M059J (cell line): ENCODE results near the gene CT45A1. TPM values are rescaled to one million over a fixed set of nuclear protein-coding genes. Genes with fewer than 3 reads are reported as not detected.
"Not testable (repeated sequence)": the region's sequence is repeated elsewhere in the genome, so short reads cannot be mapped to it uniquely, and the experiment has no call there.

ENCODE experiments used
- DNase-seq: peaks from one replicate; pipeline ENCODE4 v3.0.0-alpha.2; 2012; ENCODE audit warnings: low read depth
- total RNA-seq: library from RNA; depleted of rRNA; stranded (reverse); fragments of >200 nt; shearing (Covaris generic); gene quantifications from 2 replicates; pipeline ENCODE4 v1.2.3, GENCODE V29; 2014; rRNA removed

Gene CT45A1
- total RNA-seq = not detected in 2 replicates

DNA sequence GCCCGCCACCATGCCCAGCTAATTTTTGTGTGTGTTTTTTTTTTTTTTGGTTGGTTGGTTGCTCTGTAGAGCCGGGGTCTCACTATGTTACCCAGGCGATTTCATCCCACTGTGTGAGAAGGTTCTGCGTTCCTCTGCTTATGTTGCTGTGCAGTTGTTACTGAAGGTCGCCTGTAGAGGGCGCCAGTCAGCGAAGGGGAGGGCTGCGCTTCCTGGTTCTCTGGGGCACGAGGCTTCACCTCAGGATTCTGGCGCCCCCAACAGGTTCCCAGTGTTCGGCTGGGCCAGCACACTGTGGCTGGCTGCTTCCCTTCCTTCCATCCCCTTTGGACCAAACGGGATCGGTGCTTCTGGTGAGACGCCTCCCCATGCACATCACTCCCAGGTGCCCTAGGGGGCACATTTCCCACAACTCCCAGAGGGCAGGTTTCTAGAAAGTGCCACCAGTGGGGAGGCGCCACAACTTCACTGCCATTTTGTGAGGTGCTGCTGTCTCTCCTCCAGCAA is at the start of gene CT45A1:
Gene CT45A1, plus strand, starts transcription at position 457 of the 507 bp plus-strand sequence. CDS start 5,302 bp downstream, outside the sequence.
- DNase-seq = not testable (repeated sequence)

- DNase-seq = not testable (repeated sequence)
Observed at GRCh38 chrX:135672979-135673378, 40.5 kb upstream of the CT45A1 start.

DNA sequence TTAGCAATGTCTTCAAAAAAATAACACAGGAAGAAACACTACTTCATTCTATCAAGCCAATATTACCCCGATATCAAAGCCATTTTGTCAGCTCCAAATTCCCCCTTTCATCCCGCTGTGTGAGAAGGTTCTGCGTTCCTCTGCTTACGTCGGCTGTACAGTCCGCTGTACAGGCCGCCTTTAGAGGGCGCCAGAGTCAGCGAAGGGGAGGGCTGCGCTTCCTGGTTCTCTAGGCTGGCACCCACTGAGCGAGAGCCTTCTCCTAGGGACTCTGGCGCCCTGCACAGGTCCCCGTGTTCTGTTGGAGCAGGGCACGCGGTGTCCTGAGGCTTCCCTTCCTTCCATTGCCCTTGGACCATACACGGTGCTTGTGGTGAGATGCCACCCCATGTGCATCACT is 25.3 kb upstream of the CT45A1 start:
- no peak for DNase-seq

DNA sequence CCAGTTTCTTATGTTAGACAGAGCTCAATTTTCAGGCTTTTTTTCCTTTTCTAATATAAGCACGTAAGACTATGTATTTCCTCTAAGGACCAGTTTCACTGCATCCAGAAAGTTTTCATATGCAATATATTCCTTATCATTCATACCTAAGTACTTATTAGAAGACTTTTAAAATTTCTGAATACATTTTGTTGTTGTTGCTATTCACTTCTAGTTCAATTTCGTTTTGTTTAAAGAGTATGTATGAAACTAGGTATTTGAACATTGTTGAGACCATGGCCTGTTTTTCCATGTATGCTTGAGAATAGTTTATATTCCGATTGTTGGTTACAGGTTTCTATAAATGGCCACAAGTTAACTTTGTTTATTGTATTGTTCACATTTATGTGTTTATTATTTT is 18.0 kb upstream of the CT45A1 start:
- no peak for DNase-seq

DNA sequence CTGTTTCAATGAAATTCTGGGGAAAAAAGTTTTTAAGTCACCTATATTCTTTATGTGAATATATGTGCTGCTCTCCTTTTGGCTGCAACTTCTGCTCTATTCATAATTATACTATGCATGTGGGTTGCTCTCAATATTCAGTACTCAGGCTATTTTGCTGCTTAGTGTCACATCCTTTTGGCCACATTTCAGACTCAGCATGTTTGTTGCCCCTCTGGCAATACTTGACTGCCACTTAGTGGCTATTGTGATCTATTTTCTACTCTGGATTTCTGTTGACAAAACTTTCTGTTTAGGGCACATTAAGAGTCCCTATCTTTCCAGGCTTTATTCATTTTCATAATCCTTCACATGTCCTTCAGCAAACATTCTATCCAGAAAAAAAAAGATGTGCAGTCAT is 15.8 kb upstream of the CT45A1 start:
- no peak for DNase-seq

DNA sequence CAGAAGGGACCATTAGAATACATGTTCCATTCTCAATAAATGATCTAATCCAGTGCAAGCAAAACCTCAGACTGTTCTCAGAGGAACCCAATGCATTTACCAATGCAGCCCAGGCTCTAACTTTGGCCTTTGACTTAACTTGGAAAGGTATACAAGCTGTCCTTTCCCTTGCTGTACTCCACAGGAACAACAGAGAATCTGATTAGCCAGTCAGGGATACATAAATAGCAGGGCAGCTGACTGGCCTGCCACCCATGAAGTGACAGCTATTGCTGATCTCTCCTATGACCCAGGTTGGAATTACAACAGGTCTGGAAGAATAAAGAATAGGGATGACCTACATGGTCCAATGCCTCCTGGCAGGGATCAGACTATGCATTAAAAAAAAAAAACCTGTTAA is 14.5 kb upstream of the CT45A1 start:
- DNase-seq = no peak

DNA sequence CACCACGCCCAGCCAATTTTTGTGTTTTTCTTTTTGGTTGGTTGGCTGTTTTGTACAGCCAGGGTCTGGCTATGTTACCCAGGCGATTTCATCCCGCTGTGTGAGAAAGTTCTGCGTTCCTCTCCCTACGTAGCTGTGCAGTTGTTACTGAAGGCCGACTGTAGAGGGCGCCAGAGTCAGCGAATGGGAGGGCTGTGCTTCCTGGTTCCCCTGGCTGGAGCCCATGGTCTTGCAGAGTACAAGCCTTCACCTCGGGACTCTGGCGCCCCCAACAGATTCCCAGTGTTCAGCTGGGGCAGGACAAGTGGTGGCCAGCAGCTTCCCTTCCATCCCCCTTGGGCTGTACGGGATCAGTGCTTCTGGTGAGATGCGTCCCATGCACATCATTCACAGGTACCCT is 5.6 kb upstream of the CT45A1 start:
- peak; percentile 18 for DNase-seq

- DNase-seq = no peak
Observed at GRCh38 chrX:135713795-135714194, 356 bp downstream of the CT45A1 start.

DNA sequence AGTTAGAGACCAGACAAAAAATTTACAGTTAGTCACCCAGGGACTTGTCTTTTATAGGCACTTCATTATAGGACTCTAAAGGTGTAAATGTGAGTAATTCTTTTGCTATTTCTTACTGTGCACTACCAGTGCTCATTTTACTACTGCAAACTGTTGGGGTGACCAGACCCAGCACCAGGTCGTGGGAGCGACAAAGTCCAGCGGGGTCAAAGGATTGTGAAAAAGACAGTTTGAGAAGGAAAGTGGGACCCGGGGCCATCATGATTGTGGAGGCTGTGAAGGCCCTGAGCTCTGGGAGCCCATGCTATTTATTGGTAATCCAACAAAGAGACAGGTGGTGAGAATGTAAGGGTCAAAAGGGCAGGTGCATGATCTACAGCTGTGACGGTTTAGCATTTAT is 21.2 kb downstream of the CT45A1 start:
- not testable (repeated sequence) for DNase-seq

GRCh38 chrX:135737366-135738071 is 24.1 kb downstream of the CT45A1 start:
- peak; percentile 24 for DNase-seq

DNA sequence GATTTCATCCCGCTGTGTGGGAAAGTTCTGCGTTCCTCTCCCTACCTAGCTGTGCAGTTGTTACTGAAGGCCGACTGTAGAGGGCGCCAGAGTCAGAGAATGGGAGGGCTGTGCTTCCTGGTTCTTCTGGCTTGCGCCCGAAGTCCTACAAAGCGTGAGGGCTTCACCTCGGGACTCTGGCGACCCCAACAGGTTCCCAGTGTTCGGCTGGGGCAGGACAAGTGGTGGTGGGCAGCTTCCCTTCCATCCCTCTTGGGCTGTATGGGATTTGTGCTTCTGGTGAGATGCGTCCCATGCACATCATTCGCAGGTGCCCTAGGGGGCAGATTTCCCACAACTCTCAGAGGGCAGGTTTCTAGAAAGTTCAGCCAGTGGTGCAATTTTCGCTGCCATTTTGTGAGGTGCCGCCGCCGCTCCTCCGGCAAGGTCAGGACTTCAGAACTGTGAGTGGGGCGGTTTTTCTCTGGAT is 27.3 kb downstream of the CT45A1 start:
- DNase-seq = peak; percentile 44

DNA sequence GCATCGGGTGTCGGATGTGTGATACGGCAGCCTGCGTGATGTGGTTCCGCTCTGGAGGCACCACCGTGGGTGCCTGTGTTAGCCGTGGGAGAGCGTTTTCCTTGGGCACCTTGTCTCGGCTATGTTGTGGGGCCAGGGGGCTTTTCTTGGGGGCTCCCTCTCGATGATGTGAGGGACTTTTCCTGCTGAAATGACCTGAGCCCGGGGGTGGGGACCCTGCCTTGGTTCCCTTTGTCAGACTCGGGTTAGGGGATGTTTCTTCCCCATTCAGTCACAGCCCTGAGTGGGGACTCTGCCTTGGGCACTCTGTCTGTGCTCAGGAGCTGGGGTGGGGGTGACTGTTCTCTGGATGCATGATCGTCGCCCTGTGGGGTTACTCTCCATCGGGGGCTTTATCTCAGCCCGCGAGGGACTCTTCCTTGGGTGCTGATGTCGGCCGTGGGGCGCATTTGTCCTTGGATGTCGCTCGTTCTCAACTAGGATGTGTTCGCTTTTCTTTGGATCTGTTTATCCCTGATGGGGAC is 27.8 kb downstream of the CT45A1 start:
- DNase-seq = no peak

- DNase-seq = not testable (repeated sequence)
Observed at GRCh38 chrX:135744739-135745138, 31.3 kb downstream of the CT45A1 start.

DNA sequence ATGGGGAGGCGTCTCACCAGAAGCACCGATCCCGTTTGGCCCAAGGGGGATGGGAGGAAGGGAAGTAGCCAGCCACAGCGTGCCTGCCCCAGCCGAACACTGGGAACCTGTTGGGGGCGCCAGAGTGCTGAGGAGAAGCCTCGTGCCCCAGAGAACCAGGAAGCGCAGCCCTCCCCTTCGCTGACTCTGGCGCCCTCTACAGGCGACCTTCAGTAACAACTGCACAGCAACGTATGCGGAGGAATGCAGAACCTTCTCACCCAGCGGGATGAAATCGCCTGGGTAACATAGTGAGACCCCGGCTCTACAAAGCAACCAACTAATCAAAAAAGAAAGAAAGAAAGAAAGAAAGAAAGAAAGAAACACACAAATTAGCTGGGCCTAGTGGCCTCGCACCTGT is 54.7 kb downstream of the CT45A1 start, which contains the start of gene CT45A3:
Gene CT45A3, minus strand, starts transcription at position 101 of the 400 bp plus-strand sequence. CDS start 3,747 bp downstream, outside the sequence.
- not testable (repeated sequence) for DNase-seq

Other genes with a start within 250 kb of the CT45A1 start
- gene INTS6L, start 193.0 kb upstream of the CT45A1 start, total RNA-seq = 4.7 and 5.8 TPM in 2 replicates
- 0.37 TPM in 1 of 2 replicates, not detected in the other for gene CT45A3, start 54.6 kb downstream of the CT45A1 start, total RNA-seq
- gene CT45A5, start 71.9 kb downstream of the CT45A1 start, total RNA-seq = not detected in 2 replicates
- gene CT45A6, start 89.1 kb downstream of the CT45A1 start, total RNA-seq = not detected in 2 replicates
- gene CT45A2, start 106.4 kb downstream of the CT45A1 start, total RNA-seq = not detected in 2 replicates
- not detected in 2 replicates for gene CT45A7, start 123.6 kb downstream of the CT45A1 start, total RNA-seq
- not detected in 2 replicates for gene CT45A8, start 140.9 kb downstream of the CT45A1 start, total RNA-seq
- gene CT45A9, start 158.2 kb downstream of the CT45A1 start, total RNA-seq = not detected in 2 replicates
- gene CT45A10, start 179.8 kb downstream of the CT45A1 start, total RNA-seq = not detected in 2 replicates
- gene SAGE1, start 180.1 kb downstream of the CT45A1 start, total RNA-seq = not detected in 2 replicates